ENCODE data around the gene ZNF846. TPM values are rescaled to one million over a fixed set of nuclear protein-coding genes. Genes with fewer than 3 reads are reported as not detected.
A peak's percentile ranks its signal among the peaks of the same experiment; 100 is the strongest.
"Not testable (repeated sequence)": the region's sequence is repeated elsewhere in the genome, so short reads cannot be mapped to it uniquely, and the experiment has no call there.

ZNF846 gene
- total RNA-seq, 2 donors from 2014 or later: 8.0 to 8.4 TPM

GRCh38 chr19:9786342-9786741, 17.8 kb upstream of the ZNF846 start:
- peaks cover 0 to 24% of the 10 kb centered on the region in 2 donors for H3K4me1 ChIP-seq
- TF ChIP-seq CTCF (IDR thresholded peaks at IDR 0.05): no peak
- peak overlapping the region; percentile 90 to 96 for H3K27ac ChIP-seq
- peak overlapping the region; percentile 48 to 83 for H3K4me3 ChIP-seq
- no peaks in the 10 kb centered on the region for H3K27me3 ChIP-seq
- no peaks in the 10 kb centered on the region for H3K36me3 ChIP-seq
- H3K9me3 ChIP-seq: no peaks in the 10 kb centered on the region
- no peak for DNase-seq (ENCODE audit: low spot score)

GRCh38 chr19:9785367-9786331, 17.1 kb upstream of the ZNF846 start:
- TF ChIP-seq CTCF (IDR thresholded peaks at IDR 0.05): no peak
- Histone ChIP-seq H3K27ac (peak overlapping the region; percentile 90 to 96), H3K27me3 (no peaks in the 10 kb centered on the region), H3K4me1 (peaks cover 0 to 17% of the 10 kb centered on the region in 2 donors), H3K36me3 (no peaks in the 10 kb centered on the region), H3K4me3 (peak overlapping the region; percentile 48 to 83), H3K9me3 (no peaks in the 10 kb centered on the region)
- DNase-seq (ENCODE audit: low spot score): peak; percentile 95

- H3K27ac ChIP-seq; H3K4me3 ChIP-seq; H3K36me3 ChIP-seq; H3K9me3 ChIP-seq; DNase-seq (ENCODE audit: low spot score); H3K27me3 ChIP-seq: not testable (repeated sequence)
- H3K4me1 ChIP-seq: peaks cover 0 to 14% of the 10 kb centered on the region in 2 donors
These were observed 15.6 kb upstream of the ZNF846 start for GRCh38 chr19:9784163-9784496.

GRCh38 chr19:9782338-9782737, 13.8 kb upstream of the ZNF846 start:
- no peak overlapping the region for H3K27ac ChIP-seq
- H3K9me3 ChIP-seq: peaks cover 0 to 5% of the 10 kb centered on the region in 2 donors
- H3K4me1 ChIP-seq: peaks cover 0 to 14% of the 10 kb centered on the region in 2 donors
- no peaks in the 10 kb centered on the region for H3K36me3 ChIP-seq
- H3K4me3 ChIP-seq: no peak overlapping the region
- DNase-seq (ENCODE audit: low spot score): no peak
- no peaks in the 10 kb centered on the region for H3K27me3 ChIP-seq
- TF ChIP-seq CTCF (IDR thresholded peaks at IDR 0.05): no peak

GRCh38 chr19:9757544-9758501, 10.7 kb downstream of the ZNF846 start:
- Histone ChIP-seq H3K4me1 (no peaks in the 10 kb centered on the region), H3K27ac (no peak overlapping the region), H3K9me3 (peaks cover 20 to 41% of the 10 kb centered on the region in 2 donors), H3K4me3 (no peak overlapping the region), H3K27me3 (no peaks in the 10 kb centered on the region), H3K36me3 (peaks cover 62% of the 10 kb centered on the region)
- DNase-seq (ENCODE audit: low spot score): no peak
- TF ChIP-seq CTCF (IDR thresholded peaks at IDR 0.05): no peak

Data from right atrium auricular region (tissue), 2 donors.